GM23338 (cell line): Measurements from ENCODE around the gene PHKB. TPM values are rescaled to one million over a fixed set of nuclear protein-coding genes. Genes with fewer than 3 reads are reported as not detected.

Experiments used
- ATAC-seq: fragments of 200-7000 bp; cut with Tn5 transposase; 3 replicates; pipeline ENCODE4 v1.9.1; 2020
- DNase-seq: peaks from one replicate; pipeline ENCODE4 v3.0.0-alpha.2; 2015; ENCODE audit warnings: low spot score
- H2AFZ ChIP-seq: fragments of 200-600 bp; sonication (generic); 2 replicates; pipeline ENCODE4 v1.8.0; 2016; ENCODE audit warnings: antibody characterized with exemption, mild to moderate bottlenecking, moderate library complexity
- H3F3A ChIP-seq: fragments of 200-600 bp; sonication (generic); replicated peaks from 2 replicates; pipeline ENCODE4 v1.8.0; 2017; ENCODE audit warnings: antibody characterized with exemption, mixed run types, low read depth
- H3K27ac ChIP-seq: fragments of 200-600 bp; sonication (generic); 2 replicates; pipeline ENCODE4 v1.6.1; 2016; ENCODE audit warnings: low read depth
- H3K27me3 ChIP-seq: fragments of 200-600 bp; sonication (generic); 2 replicates; pipeline ENCODE4 v1.8.0; 2016; ENCODE audit warnings: mild to moderate bottlenecking, mixed run types, moderate library complexity; ENCODE audit not compliant: insufficient read depth
- H3K36me3 ChIP-seq: fragments of 200-600 bp; sonication (generic); 2 replicates; pipeline ENCODE4 v1.8.0; 2016; ENCODE audit warnings: mild to moderate bottlenecking; ENCODE audit not compliant: insufficient read depth
- H3K4me1 ChIP-seq: fragments of 200-600 bp; sonication (generic); 2 replicates; pipeline ENCODE4 v1.8.0; 2016; ENCODE audit warnings: mild to moderate bottlenecking, moderate library complexity; ENCODE audit not compliant: insufficient read depth
- H3K4me2 ChIP-seq: fragments of 200-600 bp; sonication (generic); 2 replicates; pipeline ENCODE4 v1.7.1; 2017; ENCODE audit warnings: mixed run types
- H3K4me3 ChIP-seq: fragments of 200-600 bp; sonication (generic); 2 replicates; pipeline ENCODE4 v1.6.1; 2016; ENCODE audit warnings: mixed run types
- H3K79me2 ChIP-seq: fragments of 200-600 bp; sonication (generic); replicated peaks from 2 replicates; pipeline ENCODE4 v1.8.0; 2017; ENCODE audit warnings: mild to moderate bottlenecking; ENCODE audit not compliant: insufficient read depth
- H3K9me2 ChIP-seq: fragments of 200-600 bp; sonication (generic); 2 replicates; pipeline ENCODE4 v1.8.0; 2017; ENCODE audit not compliant: insufficient read depth
- H4K20me1 ChIP-seq: fragments of 200-600 bp; sonication (generic); replicated peaks from 2 replicates; pipeline ENCODE4 v1.8.0; 2017; ENCODE audit warnings: mild to moderate bottlenecking; ENCODE audit not compliant: insufficient read depth
- H3K27ac Mint-ChIP-seq: 2 replicates; pipeline ENCODE4 v1.8.0; 2020; ENCODE audit warnings: inconsistent platforms, mild to moderate bottlenecking, moderate library complexity, mixed read lengths
- H3K27me3 Mint-ChIP-seq: 3 replicates; pipeline ENCODE4 v1.8.0; 2022; ENCODE audit warnings: low read depth, mild to moderate bottlenecking, moderate library complexity, mixed read lengths, inconsistent platforms; ENCODE audit not compliant: insufficient read depth, poor library complexity
- H3K36me3 Mint-ChIP-seq: 3 replicates; pipeline ENCODE4 v1.8.0; 2021; ENCODE audit warnings: low read depth, mild to moderate bottlenecking, inconsistent platforms, moderate library complexity, mixed read lengths
- H3K4me1 Mint-ChIP-seq: 3 replicates; pipeline ENCODE4 v1.8.0; 2020; ENCODE audit warnings: mild to moderate bottlenecking, inconsistent platforms, mixed read lengths
- H3K4me3 Mint-ChIP-seq: 3 replicates; pipeline ENCODE4 v1.8.0; 2021; ENCODE audit warnings: moderate library complexity, mild to moderate bottlenecking, inconsistent platforms, mixed read lengths
- H3K9me3 Mint-ChIP-seq: 3 replicates; pipeline ENCODE4 v1.8.0; 2020; ENCODE audit warnings: moderate library complexity, mild to moderate bottlenecking, inconsistent platforms, mixed read lengths
- CREB1 ChIP-seq: fragments of 250-450 bp; sonication (Bioruptor Pico); IDR thresholded peaks from 2 replicates; pipeline ENCODE4 v1.5.0; 2020; ENCODE audit warnings: low read depth, mild to moderate bottlenecking, moderate library complexity
- CTCF ChIP-seq, 2 experiments: fragments of 200-600 bp in 1 of 2; sonication (generic) in 1 of 2; conservative IDR thresholded peaks; 2 replicates each; pipeline versions ENCODE4 v1.5.1 to v1.6.1; 2016 to 2017; ENCODE audit warnings: antibody characterized with exemption in 2 of 2, low read depth in 2 of 2, mild to moderate bottlenecking in 2 of 2, moderate library complexity in 1 of 2
- ETS1 ChIP-seq: IDR thresholded peaks from 2 replicates; pipeline ENCODE4 v1.6.1; 2016; ENCODE audit warnings: antibody characterized with exemption
- EZH2 ChIP-seq: fragments of 200-600 bp; sonication (generic); IDR thresholded peaks from one replicate; pipeline ENCODE4 v1.8.0; 2017; ENCODE audit warnings: antibody characterized with exemption, mild to moderate bottlenecking, low read depth; ENCODE audit not compliant: unreplicated experiment
- EZH2phosphoT487 ChIP-seq: fragments of 200-600 bp; sonication (generic); IDR thresholded peaks from one replicate; pipeline ENCODE4 v1.8.1; 2018; ENCODE audit warnings: antibody characterized with exemption; ENCODE audit not compliant: unreplicated experiment
- JUNB ChIP-seq: IDR thresholded peaks from one replicate; pipeline ENCODE4 v1.6.1; 2016; ENCODE audit warnings: antibody characterized with exemption; ENCODE audit not compliant: unreplicated experiment
- NANOG ChIP-seq: IDR thresholded peaks from 2 replicates; pipeline ENCODE4 v1.6.1; 2016; ENCODE audit warnings: antibody characterized with exemption, borderline replicate concordance
- POLR2AphosphoS5 ChIP-seq: IDR thresholded peaks from 2 replicates; pipeline ENCODE4 v1.6.1; 2016; ENCODE audit warnings: antibody characterized with exemption, low read depth
- STAT1 ChIP-seq: IDR thresholded peaks from one replicate; pipeline ENCODE4 v1.6.1; 2016; ENCODE audit warnings: antibody characterized with exemption; ENCODE audit not compliant: unreplicated experiment
- ZNF114 ChIP-seq: fragments of 250-450 bp; sonication (Bioruptor Pico); IDR thresholded peaks from 2 replicates; pipeline ENCODE4 v1.5.0; 2020; ENCODE audit warnings: mild to moderate bottlenecking, moderate library complexity
- ZNF331 ChIP-seq: fragments of 250-450 bp; sonication (Bioruptor Pico); IDR thresholded peaks from 2 replicates; pipeline ENCODE4 v1.5.0; 2020; ENCODE audit warnings: low read depth, mild to moderate bottlenecking, moderate library complexity
- polyA plus RNA-seq: library from polyadenylated mRNA; unstranded; fragments of >200 nt; fragmentation: Nextera tagmentation; extraction: Ambion mirVana; gene quantifications from 2 replicates; pipeline ENCODE4 v1.2.1, GENCODE V29; 2016
- total RNA-seq: library from RNA; depleted of rRNA; stranded (reverse); fragments of >200 nt; shearing (Covaris generic); gene quantifications from 2 replicates; pipeline ENCODE4 v1.2.3, GENCODE V29; 2014
- TF ChIP-seq, protein P1 (sequence below): fragments of 250-450 bp; sonication (Bioruptor Pico); IDR thresholded peaks from 2 replicates; pipeline ENCODE4 v1.5.0; 2020; ENCODE audit warnings: mild to moderate bottlenecking, moderate library complexity
- TF ChIP-seq, protein P2 (sequence below): IDR thresholded peaks from one replicate; pipeline ENCODE4 v1.6.1; 2018; ENCODE audit warnings: antibody characterized with exemption; ENCODE audit not compliant: unreplicated experiment

Gene PHKB
- total and polyA plus RNA-seq, 2 experiments from 2014 or later: 20.3 to 57.3 TPM

DNA sequence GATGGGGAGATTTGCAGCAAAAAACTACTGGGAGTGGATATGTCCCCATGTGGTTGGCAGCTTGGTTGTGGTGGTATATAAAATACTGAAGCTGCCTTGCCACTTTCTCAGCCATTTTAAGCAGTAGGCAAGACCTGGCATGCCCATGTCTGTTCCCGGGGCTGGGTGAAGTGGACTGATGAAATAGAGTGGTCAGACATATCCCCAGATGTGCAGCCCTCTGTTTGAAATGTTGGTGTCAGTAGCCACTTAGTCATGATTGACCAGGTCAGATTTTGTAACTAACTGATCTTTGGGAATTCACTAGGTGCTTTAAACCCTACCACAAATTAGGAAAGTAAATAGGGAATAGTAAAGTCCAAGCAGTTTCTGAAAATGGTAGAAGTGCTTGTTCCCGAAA lies 151.6 kb downstream of the PHKB start:
- Histone ChIP-seq H3K79me2 (no peaks in the 10 kb centered on the region), H3K4me2 (no peak overlapping the region), H4K20me1 (no peaks in the 10 kb centered on the region), H2AFZ (no peak overlapping the region), H3K27me3 (no peaks in the 10 kb centered on the region), H3K27ac (no peak overlapping the region), H3K9me2 (no peaks in the 10 kb centered on the region), H3K4me1 (no peaks in the 10 kb centered on the region), H3K36me3 (no peaks in the 10 kb centered on the region), H3F3A (no peaks in the 10 kb centered on the region), H3K4me3 (no peak overlapping the region)
- H3K27me3 Mint-ChIP-seq: no peaks in the 10 kb centered on the region
- TF ChIP-seq CTCF (conservative IDR thresholded peaks at IDR 0.05; ENCODE audit: low read depth in 2 of 2): no peak
- no peak for TF ChIP-seq EZH2phosphoT487
- TF ChIP-seq CREB1: no peak
- no peak for TF ChIP-seq NANOG
- no peak for TF ChIP-seq ZNF331 (CRISPR knock-in tag)
- TF ChIP-seq, protein P1, sequence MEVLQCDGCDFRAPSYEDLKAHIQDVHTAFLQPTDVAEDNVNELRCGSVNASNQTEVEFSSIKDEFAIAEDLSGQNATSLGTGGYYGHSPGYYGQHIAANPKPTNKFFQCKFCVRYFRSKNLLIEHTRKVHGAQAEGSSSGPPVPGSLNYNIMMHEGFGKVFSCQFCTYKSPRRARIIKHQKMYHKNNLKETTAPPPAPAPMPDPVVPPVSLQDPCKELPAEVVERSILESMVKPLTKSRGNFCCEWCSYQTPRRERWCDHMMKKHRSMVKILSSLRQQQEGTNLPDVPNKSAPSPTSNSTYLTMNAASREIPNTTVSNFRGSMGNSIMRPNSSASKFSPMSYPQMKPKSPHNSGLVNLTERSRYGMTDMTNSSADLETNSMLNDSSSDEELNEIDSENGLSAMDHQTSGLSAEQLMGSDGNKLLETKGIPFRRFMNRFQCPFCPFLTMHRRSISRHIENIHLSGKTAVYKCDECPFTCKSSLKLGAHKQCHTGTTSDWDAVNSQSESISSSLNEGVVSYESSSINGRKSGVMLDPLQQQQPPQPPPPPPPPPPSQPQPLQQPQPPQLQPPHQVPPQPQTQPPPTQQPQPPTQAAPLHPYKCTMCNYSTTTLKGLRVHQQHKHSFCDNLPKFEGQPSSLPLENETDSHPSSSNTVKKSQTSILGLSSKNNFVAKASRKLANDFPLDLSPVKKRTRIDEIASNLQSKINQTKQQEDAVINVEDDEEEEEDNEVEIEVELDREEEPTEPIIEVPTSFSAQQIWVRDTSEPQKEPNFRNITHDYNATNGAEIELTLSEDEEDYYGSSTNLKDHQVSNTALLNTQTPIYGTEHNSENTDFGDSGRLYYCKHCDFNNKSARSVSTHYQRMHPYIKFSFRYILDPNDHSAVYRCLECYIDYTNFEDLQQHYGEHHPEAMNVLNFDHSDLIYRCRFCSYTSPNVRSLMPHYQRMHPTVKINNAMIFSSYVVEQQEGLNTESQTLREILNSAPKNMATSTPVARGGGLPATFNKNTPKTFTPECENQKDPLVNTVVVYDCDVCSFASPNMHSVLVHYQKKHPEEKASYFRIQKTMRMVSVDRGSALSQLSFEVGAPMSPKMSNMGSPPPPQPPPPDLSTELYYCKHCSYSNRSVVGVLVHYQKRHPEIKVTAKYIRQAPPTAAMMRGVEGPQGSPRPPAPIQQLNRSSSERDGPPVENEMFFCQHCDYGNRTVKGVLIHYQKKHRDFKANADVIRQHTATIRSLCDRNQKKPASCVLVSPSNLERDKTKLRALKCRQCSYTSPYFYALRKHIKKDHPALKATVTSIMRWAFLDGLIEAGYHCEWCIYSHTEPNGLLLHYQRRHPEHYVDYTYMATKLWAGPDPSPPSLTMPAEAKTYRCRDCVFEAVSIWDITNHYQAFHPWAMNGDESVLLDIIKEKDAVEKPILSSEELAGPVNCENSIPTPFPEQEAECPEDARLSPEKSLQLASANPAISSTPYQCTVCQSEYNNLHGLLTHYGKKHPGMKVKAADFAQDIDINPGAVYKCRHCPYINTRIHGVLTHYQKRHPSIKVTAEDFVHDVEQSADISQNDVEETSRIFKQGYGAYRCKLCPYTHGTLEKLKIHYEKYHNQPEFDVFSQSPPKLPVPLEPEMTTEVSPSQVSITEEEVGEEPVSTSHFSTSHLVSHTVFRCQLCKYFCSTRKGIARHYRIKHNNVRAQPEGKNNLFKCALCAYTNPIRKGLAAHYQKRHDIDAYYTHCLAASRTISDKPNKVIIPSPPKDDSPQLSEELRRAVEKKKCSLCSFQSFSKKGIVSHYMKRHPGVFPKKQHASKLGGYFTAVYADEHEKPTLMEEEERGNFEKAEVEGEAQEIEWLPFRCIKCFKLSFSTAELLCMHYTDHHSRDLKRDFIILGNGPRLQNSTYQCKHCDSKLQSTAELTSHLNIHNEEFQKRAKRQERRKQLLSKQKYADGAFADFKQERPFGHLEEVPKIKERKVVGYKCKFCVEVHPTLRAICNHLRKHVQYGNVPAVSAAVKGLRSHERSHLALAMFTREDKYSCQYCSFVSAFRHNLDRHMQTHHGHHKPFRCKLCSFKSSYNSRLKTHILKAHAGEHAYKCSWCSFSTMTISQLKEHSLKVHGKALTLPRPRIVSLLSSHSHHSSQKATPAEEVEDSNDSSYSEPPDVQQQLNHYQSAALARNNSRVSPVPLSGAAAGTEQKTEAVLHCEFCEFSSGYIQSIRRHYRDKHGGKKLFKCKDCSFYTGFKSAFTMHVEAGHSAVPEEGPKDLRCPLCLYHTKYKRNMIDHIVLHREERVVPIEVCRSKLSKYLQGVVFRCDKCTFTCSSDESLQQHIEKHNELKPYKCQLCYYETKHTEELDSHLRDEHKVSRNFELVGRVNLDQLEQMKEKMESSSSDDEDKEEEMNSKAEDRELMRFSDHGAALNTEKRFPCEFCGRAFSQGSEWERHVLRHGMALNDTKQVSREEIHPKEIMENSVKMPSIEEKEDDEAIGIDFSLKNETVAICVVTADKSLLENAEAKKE (CRISPR knock-in tag): no peak
- TF ChIP-seq, protein P2, sequence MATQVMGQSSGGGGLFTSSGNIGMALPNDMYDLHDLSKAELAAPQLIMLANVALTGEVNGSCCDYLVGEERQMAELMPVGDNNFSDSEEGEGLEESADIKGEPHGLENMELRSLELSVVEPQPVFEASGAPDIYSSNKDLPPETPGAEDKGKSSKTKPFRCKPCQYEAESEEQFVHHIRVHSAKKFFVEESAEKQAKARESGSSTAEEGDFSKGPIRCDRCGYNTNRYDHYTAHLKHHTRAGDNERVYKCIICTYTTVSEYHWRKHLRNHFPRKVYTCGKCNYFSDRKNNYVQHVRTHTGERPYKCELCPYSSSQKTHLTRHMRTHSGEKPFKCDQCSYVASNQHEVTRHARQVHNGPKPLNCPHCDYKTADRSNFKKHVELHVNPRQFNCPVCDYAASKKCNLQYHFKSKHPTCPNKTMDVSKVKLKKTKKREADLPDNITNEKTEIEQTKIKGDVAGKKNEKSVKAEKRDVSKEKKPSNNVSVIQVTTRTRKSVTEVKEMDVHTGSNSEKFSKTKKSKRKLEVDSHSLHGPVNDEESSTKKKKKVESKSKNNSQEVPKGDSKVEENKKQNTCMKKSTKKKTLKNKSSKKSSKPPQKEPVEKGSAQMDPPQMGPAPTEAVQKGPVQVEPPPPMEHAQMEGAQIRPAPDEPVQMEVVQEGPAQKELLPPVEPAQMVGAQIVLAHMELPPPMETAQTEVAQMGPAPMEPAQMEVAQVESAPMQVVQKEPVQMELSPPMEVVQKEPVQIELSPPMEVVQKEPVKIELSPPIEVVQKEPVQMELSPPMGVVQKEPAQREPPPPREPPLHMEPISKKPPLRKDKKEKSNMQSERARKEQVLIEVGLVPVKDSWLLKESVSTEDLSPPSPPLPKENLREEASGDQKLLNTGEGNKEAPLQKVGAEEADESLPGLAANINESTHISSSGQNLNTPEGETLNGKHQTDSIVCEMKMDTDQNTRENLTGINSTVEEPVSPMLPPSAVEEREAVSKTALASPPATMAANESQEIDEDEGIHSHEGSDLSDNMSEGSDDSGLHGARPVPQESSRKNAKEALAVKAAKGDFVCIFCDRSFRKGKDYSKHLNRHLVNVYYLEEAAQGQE: no peak
- TF ChIP-seq EZH2: no peak
- TF ChIP-seq ZNF114 (CRISPR knock-in tag): no peak
- no peak for TF ChIP-seq POLR2AphosphoS5
- TF ChIP-seq STAT1: no peak
- no peak for TF ChIP-seq ETS1
- no peak for TF ChIP-seq JUNB
- H3K4me1 Mint-ChIP-seq: no peaks in the 10 kb centered on the region
- no peaks in the 10 kb centered on the region; the same call in 1 of the 3 replicates for H3K9me3 Mint-ChIP-seq
- 0 out of 3 replicates have a peak, but pooled peaks cover 5% of the 10 kb centered on the region for H3K36me3 Mint-ChIP-seq
- no peak overlapping the region for H3K27ac Mint-ChIP-seq
- DNase-seq: no peak
- no peak overlapping the region for H3K4me3 Mint-ChIP-seq
- no peak for ATAC-seq
